Lower leg skin (tissue), 3 donors: ENCODE measurements around the gene VSTM2B.

Experiments
- POLR2A ChIP-seq, 2 donors: fragments of 450-650 bp; IDR thresholded peaks; one replicate each; pipeline ENCODE4 v1.6.1; 2016 to 2017; ENCODE audit warnings: antibody characterized with exemption in 2 of 2, mild to moderate bottlenecking in 1 of 2, moderate library complexity in 1 of 2
- TF ChIP-seq, protein P1 (sequence below), 3 donors: fragments of 450-650 bp; IDR thresholded peaks; one replicate each; pipeline ENCODE4 v1.5.1; 2016; ENCODE audit warnings: antibody characterized with exemption in 3 of 3, mild to moderate bottlenecking in 3 of 3, moderate library complexity in 2 of 3

GRCh38 chr19:29588095-29588494 lies 62.3 kb downstream of the VSTM2B start:
- TF ChIP-seq, protein P1, sequence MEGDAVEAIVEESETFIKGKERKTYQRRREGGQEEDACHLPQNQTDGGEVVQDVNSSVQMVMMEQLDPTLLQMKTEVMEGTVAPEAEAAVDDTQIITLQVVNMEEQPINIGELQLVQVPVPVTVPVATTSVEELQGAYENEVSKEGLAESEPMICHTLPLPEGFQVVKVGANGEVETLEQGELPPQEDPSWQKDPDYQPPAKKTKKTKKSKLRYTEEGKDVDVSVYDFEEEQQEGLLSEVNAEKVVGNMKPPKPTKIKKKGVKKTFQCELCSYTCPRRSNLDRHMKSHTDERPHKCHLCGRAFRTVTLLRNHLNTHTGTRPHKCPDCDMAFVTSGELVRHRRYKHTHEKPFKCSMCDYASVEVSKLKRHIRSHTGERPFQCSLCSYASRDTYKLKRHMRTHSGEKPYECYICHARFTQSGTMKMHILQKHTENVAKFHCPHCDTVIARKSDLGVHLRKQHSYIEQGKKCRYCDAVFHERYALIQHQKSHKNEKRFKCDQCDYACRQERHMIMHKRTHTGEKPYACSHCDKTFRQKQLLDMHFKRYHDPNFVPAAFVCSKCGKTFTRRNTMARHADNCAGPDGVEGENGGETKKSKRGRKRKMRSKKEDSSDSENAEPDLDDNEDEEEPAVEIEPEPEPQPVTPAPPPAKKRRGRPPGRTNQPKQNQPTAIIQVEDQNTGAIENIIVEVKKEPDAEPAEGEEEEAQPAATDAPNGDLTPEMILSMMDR (IDR thresholded peaks at IDR 0.05), result no peak
- no peak for TF ChIP-seq POLR2A (IDR thresholded peaks at IDR 0.05)
